WTC11 (cell line): ENCODE measurements around the gene HOXB13. TPM values are rescaled to one million over a fixed set of nuclear protein-coding genes. Genes with fewer than 3 reads are reported as not detected.

Source experiments
- ATAC-seq: fragments of 200-7000 bp; cut with Tn5 transposase; 2 replicates; pipeline ENCODE4 v1.10.0; 2021; ENCODE audit warnings: mild to moderate bottlenecking, moderate library complexity
- CTCF ChIA-PET: fragments of 300-600 bp; sonication (Branson Sonifier 250); formaldehyde crosslinking; loops from one replicate; lab custom pipeline; 2021; ENCODE audit warnings: antibody characterized with exemption; lab: Charles Lee
- POLR2A ChIA-PET: fragments of 350-600 bp; sonication (Branson Sonifier 250); formaldehyde crosslinking; loops from one replicate; lab custom pipeline; 2021; ENCODE audit warnings: antibody characterized with exemption; lab: Charles Lee
- DNase-seq: peaks from one replicate; pipeline ENCODE4 v3.0.0; 2021; ENCODE audit warnings: low spot score
- H3K27ac Mint-ChIP-seq: 2 replicates; pipeline ENCODE4 v1.8.0; 2021; ENCODE audit warnings: mixed read lengths
- H3K27me3 Mint-ChIP-seq: 2 replicates; pipeline ENCODE4 v1.8.0; 2021; ENCODE audit warnings: low read depth, mild to moderate bottlenecking, moderate library complexity, mixed read lengths
- H3K36me3 Mint-ChIP-seq: 2 replicates; pipeline ENCODE4 v1.8.0; 2021; ENCODE audit warnings: mixed read lengths
- H3K4me1 Mint-ChIP-seq: 2 replicates; pipeline ENCODE4 v1.8.0; 2022; ENCODE audit warnings: mixed read lengths
- H3K4me3 Mint-ChIP-seq: 2 replicates; pipeline ENCODE4 v1.8.0; 2021; ENCODE audit warnings: mild to moderate bottlenecking, moderate library complexity, mixed read lengths
- H3K9me3 Mint-ChIP-seq: 2 replicates; pipeline ENCODE4 v1.8.0; 2021; ENCODE audit warnings: mixed read lengths
- E2F1 ChIP-seq: sonication (generic); formaldehyde crosslinking; IDR thresholded peaks from 2 replicates; pipeline ENCODE4 v1.8.0; 2022; ENCODE audit warnings: mild to moderate bottlenecking, missing genetic modification reagents
- EMX1 ChIP-seq: fragments of 250-450 bp; sonication (Bioruptor Pico); IDR thresholded peaks from 2 replicates; pipeline ENCODE4 v1.8.0; 2021; ENCODE audit warnings: mild to moderate bottlenecking
- FOXK1 ChIP-seq: sonication (generic); formaldehyde crosslinking; IDR thresholded peaks from 2 replicates; pipeline ENCODE4 v1.8.0; 2022; ENCODE audit warnings: mild to moderate bottlenecking, moderate library complexity, missing genetic modification reagents
- FOXP1 ChIP-seq: sonication (generic); formaldehyde crosslinking; IDR thresholded peaks from 2 replicates; pipeline ENCODE4 v1.8.0; 2022; ENCODE audit warnings: missing genetic modification reagents, mild to moderate bottlenecking, moderate library complexity, borderline replicate concordance
- FOXP4 ChIP-seq: sonication (generic); formaldehyde crosslinking; IDR thresholded peaks from 2 replicates; pipeline ENCODE4 v1.8.0; 2022; ENCODE audit warnings: mild to moderate bottlenecking, missing genetic modification reagents
- HMGXB4 ChIP-seq: sonication (generic); formaldehyde crosslinking; IDR thresholded peaks from 2 replicates; pipeline ENCODE4 v1.8.1; 2023; ENCODE audit warnings: mild to moderate bottlenecking, moderate library complexity, missing genetic modification reagents
- JUN ChIP-seq: sonication (generic); formaldehyde crosslinking; IDR thresholded peaks from 2 replicates; pipeline ENCODE4 v1.8.0; 2023; ENCODE audit warnings: mild to moderate bottlenecking, missing genetic modification reagents
- KAT7 ChIP-seq: sonication (generic); formaldehyde crosslinking; IDR thresholded peaks from 2 replicates; pipeline ENCODE4 v1.8.1; 2023; ENCODE audit warnings: missing genetic modification reagents, mild to moderate bottlenecking, borderline replicate concordance
- MXD4 ChIP-seq: fragments of 250-450 bp; sonication (Bioruptor Pico); IDR thresholded peaks from 2 replicates; pipeline ENCODE4 v1.8.0; 2021; ENCODE audit warnings: mild to moderate bottlenecking, moderate library complexity, borderline replicate concordance
- MYBL2 ChIP-seq: sonication (generic); formaldehyde crosslinking; IDR thresholded peaks from 2 replicates; pipeline ENCODE4 v1.8.1; 2023; ENCODE audit warnings: mild to moderate bottlenecking, moderate library complexity, missing genetic modification reagents
- NFATC4 ChIP-seq: fragments of 250-450 bp; sonication (Bioruptor Pico); IDR thresholded peaks from 2 replicates; pipeline ENCODE4 v1.9.0; 2021; ENCODE audit warnings: mild to moderate bottlenecking
- NFYB ChIP-seq: sonication (generic); formaldehyde crosslinking; conservative IDR thresholded peaks from 2 replicates; pipeline ENCODE4 v1.8.0; 2022; ENCODE audit warnings: low read depth, missing genetic modification reagents
- NR3C1 ChIP-seq: sonication (generic); formaldehyde crosslinking; conservative IDR thresholded peaks from 2 replicates; pipeline ENCODE4 v1.8.1; 2023; ENCODE audit warnings: low read depth, mild to moderate bottlenecking, missing genetic modification reagents
- SMAD3 ChIP-seq: sonication (generic); formaldehyde crosslinking; IDR thresholded peaks from 2 replicates; pipeline ENCODE4 v1.8.0; 2022; ENCODE audit warnings: missing genetic modification reagents, mild to moderate bottlenecking, borderline replicate concordance
- SP1 ChIP-seq: sonication (generic); formaldehyde crosslinking; conservative IDR thresholded peaks from 2 replicates; pipeline ENCODE4 v1.8.1; 2022; ENCODE audit warnings: missing genetic modification reagents
- TEAD1 ChIP-seq: sonication (generic); formaldehyde crosslinking; IDR thresholded peaks from 2 replicates; pipeline ENCODE4 v1.8.0; 2022; ENCODE audit warnings: mild to moderate bottlenecking, missing genetic modification reagents
- TEAD4 ChIP-seq: sonication (generic); formaldehyde crosslinking; IDR thresholded peaks from 2 replicates; pipeline ENCODE4 v1.8.0; 2022; ENCODE audit warnings: mild to moderate bottlenecking, missing genetic modification reagents
- ZBTB21 ChIP-seq: sonication (generic); formaldehyde crosslinking; IDR thresholded peaks from 2 replicates; pipeline ENCODE4 v1.8.1; 2023; ENCODE audit warnings: mild to moderate bottlenecking, missing genetic modification reagents, borderline replicate concordance
- ZNF121 ChIP-seq: sonication (generic); formaldehyde crosslinking; IDR thresholded peaks from 2 replicates; pipeline ENCODE4 v1.8.0; 2023; ENCODE audit warnings: missing genetic modification reagents
- ZNF138 ChIP-seq: sonication (generic); formaldehyde crosslinking; conservative IDR thresholded peaks from 2 replicates; pipeline ENCODE4 v1.8.1; 2022; ENCODE audit warnings: mild to moderate bottlenecking, moderate library complexity, missing genetic modification reagents
- ZNF281 ChIP-seq: sonication (generic); formaldehyde crosslinking; IDR thresholded peaks from 2 replicates; pipeline ENCODE4 v1.8.0; 2023; ENCODE audit warnings: mild to moderate bottlenecking, missing genetic modification reagents
- ZNF396 ChIP-seq: fragments of 250-450 bp; sonication (Bioruptor Pico); IDR thresholded peaks from 2 replicates; pipeline ENCODE4 v1.8.0; 2021; ENCODE audit warnings: mild to moderate bottlenecking, moderate library complexity, borderline replicate concordance
- total RNA-seq: library from RNA; stranded (reverse); gene quantifications from 3 replicates; pipeline ENCODE4 v1.2.3, GENCODE V29; 2021
- TF ChIP-seq, protein P1 (sequence below): fragments of 200-600 bp; IDR thresholded peaks from 2 replicates; pipeline ENCODE4 v1.8.0; 2022; ENCODE audit warnings: antibody characterized with exemption

The HOXB13 gene
- total RNA-seq, 1 experiment from 2014 or later, result 2.8 TPM

DNA sequence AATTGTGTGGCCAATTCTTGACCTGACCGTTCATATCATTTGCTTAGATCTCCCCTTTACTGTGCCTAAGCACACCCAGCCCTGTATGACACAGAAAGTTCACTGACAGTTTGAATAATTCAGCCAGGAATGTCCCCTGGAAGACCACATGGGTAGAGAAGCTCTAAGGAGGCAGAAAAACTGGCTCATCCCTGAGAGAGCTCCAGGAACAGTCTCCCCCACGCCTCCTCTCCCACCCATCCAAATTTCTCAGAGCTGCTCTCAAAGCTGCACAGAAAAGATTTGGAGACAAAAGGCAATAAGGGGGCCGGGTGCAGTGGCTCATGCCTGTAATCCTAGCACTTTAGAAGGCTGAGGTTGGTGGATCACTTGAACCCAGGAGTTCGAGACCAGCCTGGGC, 17.4 kb downstream of the HOXB13 start (continued):
- TF ChIP-seq FOXP4 (CRISPR knock-in tag) (no peak), ZNF396 (CRISPR knock-in tag) (no peak), NFATC4 (CRISPR knock-in tag) (no peak)
- TF ChIP-seq, all 79 proteins: peak for 0

- ChIA-PET POLR2A (no interaction called here), CTCF (interaction anchor here (0.7 to 3.7 kb wide), 6 partner anchors 19 to 444 kb away, joined by 3 to 26 read pairs (median 5); partner anchors contain the start of gene PRAC2)
Measured at GRCh38 chr17:48704361-48705248, 23.9 kb downstream of the HOXB13 start.

DNA sequence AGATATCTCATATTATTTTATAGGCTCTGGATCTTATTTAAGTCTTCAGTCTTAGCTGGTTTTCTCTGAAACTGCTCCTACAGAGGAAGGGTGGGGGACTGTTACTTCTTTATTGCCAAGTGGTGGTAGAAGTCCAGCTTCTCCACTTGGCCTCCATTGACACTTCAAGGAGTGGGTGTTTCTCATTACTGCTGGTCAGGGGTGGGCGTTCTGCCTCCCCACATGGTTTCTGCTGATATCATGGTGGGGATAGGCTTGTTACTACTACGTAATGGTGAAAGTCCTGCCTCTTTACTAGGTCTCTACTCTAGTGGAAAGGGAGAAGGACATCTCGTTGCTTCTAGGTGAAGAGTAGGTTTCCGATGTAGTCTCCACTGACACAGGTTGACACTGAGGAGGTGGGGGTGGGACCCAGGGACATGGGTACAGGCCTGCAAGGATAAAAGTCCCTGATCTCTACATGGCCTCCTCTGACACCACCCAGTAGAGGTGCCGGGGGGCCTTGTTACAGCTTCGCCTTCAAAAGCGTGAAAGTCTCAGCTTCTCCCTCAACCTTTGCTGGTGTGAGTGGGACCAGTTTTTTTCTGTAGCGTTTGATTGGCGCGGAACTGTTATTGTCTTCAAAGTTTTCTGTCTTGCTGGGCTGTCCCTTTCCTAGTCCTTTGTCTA, 26.6 kb downstream of the HOXB13 start:
- ATAC-seq, result no peak
- Mint-ChIP-seq H3K4me1 (peaks cover 8% of the 10 kb centered on the region; the same call in 1 of the 2 replicates), H3K9me3 (no peaks in the 10 kb centered on the region), H3K27ac (no peak overlapping the region), H3K4me3 (no peak overlapping the region), H3K36me3 (no peaks in the 10 kb centered on the region), H3K27me3 (peaks cover 36% of the 10 kb centered on the region)
- CTCF ChIA-PET, result interaction anchor here (0.9 to 1.8 kb wide), 2 partner anchors 23 to 30 kb away, joined by 3 to 4 read pairs; no protein-coding TSS in a partner anchor
- POLR2A ChIA-PET, result no interaction called here
- DNase-seq, result no peak
- TF ChIP-seq SMAD3 (no peak), KAT7 (CRISPR knock-in tag) (no peak), TEAD4 (CRISPR knock-in tag) (no peak), HMGXB4 (CRISPR knock-in tag) (no peak), JUN (CRISPR knock-in tag) (no peak), FOXK1 (no peak), MXD4 (CRISPR knock-in tag) (no peak), ZNF281 (no peak), FOXP1 (CRISPR knock-in tag) (no peak), NR3C1 (CRISPR knock-in tag) (no peak), E2F1 (no peak), EMX1 (CRISPR knock-in tag) (no peak), ZNF138 (no peak)

More at GRCh38 chr17:48704361-48705248, 23.9 kb downstream of the HOXB13 start:
- ATAC-seq (no peak), DNase-seq (no peak)
- Mint-ChIP-seq H3K4me3 (no peak overlapping the region), H3K4me1 (peaks cover 9% of the 10 kb centered on the region; the same call in 1 of the 2 replicates), H3K36me3 (no peaks in the 10 kb centered on the region), H3K27ac (no peak overlapping the region), H3K9me3 (no peaks in the 10 kb centered on the region), H3K27me3 (peaks cover 57% of the 10 kb centered on the region)
- TF ChIP-seq, protein P1, sequence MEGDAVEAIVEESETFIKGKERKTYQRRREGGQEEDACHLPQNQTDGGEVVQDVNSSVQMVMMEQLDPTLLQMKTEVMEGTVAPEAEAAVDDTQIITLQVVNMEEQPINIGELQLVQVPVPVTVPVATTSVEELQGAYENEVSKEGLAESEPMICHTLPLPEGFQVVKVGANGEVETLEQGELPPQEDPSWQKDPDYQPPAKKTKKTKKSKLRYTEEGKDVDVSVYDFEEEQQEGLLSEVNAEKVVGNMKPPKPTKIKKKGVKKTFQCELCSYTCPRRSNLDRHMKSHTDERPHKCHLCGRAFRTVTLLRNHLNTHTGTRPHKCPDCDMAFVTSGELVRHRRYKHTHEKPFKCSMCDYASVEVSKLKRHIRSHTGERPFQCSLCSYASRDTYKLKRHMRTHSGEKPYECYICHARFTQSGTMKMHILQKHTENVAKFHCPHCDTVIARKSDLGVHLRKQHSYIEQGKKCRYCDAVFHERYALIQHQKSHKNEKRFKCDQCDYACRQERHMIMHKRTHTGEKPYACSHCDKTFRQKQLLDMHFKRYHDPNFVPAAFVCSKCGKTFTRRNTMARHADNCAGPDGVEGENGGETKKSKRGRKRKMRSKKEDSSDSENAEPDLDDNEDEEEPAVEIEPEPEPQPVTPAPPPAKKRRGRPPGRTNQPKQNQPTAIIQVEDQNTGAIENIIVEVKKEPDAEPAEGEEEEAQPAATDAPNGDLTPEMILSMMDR, result no peak
- no peak for TF ChIP-seq SP1 (CRISPR knock-in tag)
- TF ChIP-seq ZNF121 (CRISPR knock-in tag), result no peak
- no peak for TF ChIP-seq TEAD1 (CRISPR knock-in tag)
- no peak for TF ChIP-seq NFYB (CRISPR knock-in tag)
- TF ChIP-seq SMAD3, result no peak
- no peak for TF ChIP-seq MYBL2 (CRISPR knock-in tag)
- no peak for TF ChIP-seq NFATC4 (CRISPR knock-in tag)
- TF ChIP-seq ZBTB21 (CRISPR knock-in tag), result no peak
